ENCODE measurements around the gene CREBBP. TPM values are rescaled to one million over a fixed set of nuclear protein-coding genes. Genes with fewer than 3 reads are reported as not detected.

The CREBBP gene
- total RNA-seq, 1 donor from 2014 or later, result 35.3 TPM

DNA sequence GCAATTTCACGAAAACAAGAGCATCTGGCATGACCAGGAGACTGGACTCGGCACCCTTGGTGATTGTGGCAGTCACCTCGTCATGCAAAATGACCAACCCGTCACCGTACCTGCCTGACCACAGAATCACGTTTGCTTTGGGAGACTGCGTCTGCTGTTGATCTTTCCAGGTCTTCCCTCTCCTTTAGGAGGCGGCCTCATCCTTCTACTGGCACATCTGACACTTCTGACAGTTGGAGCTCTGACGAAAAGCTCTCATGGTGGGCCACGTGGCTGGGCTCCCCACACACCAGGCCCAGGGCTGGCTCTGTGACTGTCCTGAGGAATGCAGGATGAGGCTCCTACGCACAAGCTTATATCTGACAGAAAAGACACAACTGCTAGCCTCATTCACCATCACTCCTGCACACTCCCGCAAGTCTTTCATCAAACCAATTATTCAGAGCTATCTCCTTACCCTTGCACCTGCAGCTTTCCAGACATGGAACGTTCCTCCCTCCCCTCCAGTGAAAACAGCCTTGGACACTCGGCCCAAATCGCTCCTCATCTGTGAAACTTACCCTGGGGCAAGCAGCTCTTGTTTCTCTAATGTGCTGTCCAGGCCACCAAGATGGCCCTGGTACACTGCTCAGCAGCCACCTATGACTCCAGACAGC, 166.8 kb downstream of the CREBBP start:
- no peak for DNase-seq
- no peak for ATAC-seq (ENCODE audit: poor library complexity)
- intact Hi-C loops (cut with DNase I), result no loop called here

DNA sequence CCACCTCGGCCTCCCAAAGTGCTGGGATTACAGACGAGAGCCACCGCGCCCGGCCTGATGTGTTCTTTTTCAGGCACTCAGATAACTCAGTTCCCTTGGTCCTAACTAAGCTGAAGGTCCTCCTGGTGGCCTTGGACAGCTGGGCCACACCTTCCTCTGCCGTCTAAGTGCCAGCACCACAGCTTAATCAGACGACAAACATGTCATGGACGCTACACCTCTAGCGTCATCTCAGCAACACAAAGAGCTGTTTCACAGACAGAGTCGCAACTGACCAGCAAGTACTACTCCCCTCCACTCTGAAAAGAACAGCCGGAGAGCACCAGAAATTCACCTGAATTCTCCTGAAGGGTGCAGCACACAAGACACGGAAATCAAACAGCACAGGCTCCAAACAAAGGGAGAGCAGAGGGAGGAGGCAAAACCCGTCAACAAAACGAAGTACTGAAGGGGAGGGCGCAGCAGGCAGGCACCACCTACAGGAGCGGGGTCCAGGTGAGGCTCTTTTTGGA, 167.6 kb downstream of the CREBBP start:
- DNase-seq, result no peak
- no peak for ATAC-seq (ENCODE audit: poor library complexity)
- intact Hi-C loops (cut with DNase I), result no loop called here

DNA sequence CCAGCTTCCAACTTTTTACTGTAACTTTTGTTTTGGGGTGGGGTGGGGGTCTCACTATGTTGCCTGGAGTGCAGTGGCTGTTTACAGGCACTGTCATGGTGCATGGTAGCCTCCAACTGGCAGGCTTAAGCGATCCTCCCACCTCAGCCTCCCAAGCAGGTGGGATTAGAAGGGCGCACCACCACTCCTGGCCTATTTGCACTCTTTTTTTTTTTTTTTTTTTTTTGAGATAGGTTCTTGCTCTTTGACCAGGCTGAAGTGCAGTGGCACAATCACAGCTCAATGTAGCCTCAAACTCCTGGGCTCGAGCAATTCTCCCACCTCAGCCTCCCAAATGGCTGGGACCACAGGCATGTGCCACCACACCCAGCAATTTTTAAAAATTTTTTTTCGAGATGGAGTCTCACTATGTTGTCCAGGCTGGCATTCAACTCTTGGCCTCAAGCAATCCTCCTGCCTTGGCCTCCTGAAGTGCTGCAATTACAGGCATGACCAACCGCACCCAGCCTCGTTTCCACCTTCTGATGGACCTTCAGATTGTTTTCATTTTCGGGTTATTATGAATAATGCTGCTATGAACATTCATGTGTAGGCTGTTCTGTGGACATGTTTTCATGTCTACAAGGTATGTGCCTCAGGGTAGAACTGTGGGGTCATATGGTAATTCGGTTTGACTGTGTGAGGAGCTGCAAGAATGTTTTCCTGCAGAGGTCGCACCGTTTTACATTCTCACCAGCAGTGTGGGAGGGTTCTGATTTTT, 174.1 kb downstream of the CREBBP start:
- no peak for DNase-seq
- intact Hi-C loops (cut with DNase I), result no loop called here
- no peak for ATAC-seq (ENCODE audit: poor library complexity)

DNA sequence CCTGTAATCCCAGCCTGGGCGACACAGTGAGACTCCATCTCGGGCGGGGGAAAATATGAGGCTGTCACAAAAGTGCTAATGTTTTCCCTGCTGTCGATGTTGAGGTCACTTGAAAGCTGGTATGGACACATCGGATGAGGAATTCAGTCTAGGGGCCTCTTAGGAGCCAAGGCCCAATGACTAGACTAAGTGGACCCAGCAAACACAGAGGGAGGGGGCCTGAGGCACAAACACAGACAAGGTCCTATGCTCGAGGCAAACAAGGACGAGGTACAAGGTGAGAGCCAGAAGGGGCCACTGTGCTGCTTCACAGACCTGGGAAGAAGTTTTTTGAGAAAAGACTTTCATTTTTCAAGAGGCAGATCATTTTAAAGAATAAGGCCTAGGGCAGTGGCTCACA, 178.4 kb downstream of the CREBBP start:
- intact Hi-C loops (cut with DNase I), result no loop called here
- ATAC-seq (ENCODE audit: poor library complexity), result no peak
- no peak for DNase-seq

DNA sequence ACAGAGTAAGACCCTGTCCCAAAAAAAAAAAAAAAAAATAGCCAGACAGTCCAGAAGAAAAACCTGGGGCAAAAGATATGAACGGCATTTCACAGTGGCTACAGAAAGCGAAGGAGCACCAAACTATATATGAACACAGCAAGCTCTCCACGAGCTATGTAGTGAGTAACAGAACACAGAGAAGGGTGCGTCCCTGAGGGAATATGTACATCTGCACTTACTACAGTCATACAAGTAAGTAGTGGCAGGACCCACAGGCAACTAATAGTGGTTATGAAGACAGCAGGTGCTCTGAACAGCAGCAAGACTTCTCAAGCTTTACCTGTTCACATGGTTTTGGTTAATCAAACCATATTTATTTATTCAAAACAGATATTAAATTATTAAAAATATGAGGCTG, 179.0 kb downstream of the CREBBP start:
- no peak for DNase-seq
- no peak for ATAC-seq (ENCODE audit: poor library complexity)
- intact Hi-C loops (cut with DNase I), result no loop called here

DNA sequence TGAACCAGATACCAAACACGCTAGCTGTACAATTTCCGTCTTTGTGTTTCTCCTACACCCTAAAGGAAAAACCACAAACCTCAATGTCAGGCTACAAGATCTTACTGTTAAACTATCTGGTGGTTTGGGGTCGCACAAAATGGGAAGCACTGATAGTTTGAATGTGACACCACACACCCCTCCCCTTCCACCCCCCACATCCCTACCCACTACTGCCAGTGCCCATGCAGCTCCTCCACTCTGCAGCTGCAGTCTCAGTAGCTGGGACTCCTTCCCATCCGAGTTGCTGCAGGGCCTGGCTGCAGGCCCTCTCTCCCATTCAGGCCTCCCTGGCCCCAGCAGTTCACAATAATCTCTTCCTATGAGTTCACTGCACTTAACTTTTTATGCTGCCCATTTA, 181.6 kb downstream of the CREBBP start:
- intact Hi-C loops (cut with DNase I), result no loop called here
- no peak for DNase-seq
- ATAC-seq (ENCODE audit: poor library complexity), result no peak

DNA sequence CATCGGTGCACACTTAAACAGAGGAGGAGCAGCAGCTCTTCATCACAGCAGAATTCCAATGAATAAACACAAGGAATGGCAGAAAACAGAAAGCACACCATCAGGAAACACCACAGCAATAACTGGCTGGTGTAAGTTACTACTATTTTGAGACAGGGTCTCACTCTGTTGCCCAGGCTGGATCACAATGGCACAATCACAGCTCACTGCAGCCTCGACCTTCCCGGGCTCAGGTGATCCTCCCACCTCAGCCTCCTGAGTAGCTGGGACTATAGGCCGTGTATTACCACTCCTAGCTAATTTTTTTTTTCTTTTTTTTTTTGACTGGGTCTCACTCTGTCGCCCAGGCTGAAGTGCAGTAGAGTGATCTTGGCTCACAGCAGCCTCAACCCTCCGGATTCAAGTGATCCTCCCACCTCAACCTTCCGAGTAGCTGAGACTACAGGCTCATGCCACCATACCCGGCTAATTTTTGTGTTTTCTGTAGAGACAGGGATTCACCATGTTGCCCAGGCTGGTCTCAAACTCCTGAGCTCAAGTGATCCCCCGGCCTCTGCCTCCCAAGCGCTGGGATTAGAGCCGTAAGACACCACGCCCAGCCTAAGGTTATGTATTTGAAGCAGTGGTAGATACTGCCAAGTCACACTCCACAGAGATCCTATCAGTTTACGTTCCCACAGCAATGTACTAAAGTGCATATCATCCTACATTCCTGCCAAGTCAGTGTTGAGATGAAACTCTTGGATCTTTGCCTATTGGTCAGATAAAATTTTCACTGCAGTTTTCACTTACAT, 183.9 kb downstream of the CREBBP start:
- peak; percentile 75 for ATAC-seq (ENCODE audit: poor library complexity)
- intact Hi-C loops (cut with DNase I), result no loop called here
- no peak for DNase-seq

DNA sequence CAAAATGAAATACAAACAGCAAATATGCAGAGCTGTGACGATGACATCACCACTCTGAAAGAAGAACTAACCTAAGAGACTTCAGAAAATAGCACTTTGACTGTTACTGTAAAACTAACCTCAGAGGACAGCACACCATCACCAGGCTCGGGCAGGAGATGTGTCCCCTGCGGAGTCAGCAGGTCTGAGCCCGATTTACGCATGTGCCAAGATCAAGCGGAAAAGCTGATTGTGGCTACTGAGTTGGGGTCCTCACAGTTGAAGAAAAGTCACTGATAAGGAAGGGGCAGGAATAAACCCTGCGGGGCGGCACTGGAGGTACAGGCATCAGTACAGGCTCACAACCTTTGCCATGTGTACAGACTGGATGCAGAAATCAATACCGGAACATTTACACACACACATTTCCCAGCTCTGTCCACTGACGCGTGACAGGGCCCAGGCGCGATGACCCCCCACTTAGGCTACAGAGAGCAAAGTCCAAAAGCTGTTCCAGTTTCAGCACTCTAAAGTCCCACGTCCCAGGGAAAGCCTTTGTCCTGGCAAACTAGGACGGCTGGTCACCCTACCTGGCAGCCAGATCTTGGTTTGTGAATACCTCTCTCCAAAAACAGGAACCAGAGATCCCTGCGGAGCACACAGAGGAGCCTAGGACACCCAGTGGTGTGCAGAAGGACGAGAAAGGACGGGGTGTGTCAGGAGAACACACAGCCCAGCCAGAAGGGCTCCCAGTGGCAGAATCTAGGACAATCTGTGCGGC, 184.7 kb downstream of the CREBBP start:
- ATAC-seq (ENCODE audit: poor library complexity) (peak; percentile 61), DNase-seq (no peak)
- intact Hi-C loops (cut with DNase I), result no loop called here

DNA sequence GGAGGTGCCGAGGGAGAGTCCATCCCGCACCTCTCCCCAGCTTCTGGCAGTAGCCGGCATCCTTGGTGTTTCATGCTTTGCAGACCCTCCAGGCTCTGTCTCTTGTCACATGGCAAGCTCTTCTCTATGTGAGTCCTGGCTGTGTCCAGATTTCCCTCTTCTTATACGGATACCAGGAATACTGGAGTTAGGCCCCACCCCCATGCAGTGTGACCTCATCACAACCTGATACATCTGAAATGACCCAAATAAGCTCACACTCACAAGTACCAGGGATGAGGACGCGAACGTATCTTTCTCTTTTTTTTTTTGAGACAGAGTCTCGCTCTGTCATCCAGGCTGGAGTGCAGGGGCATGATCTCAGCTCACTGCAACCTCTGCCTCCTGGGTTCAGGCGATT, 186.5 kb downstream of the CREBBP start:
- ATAC-seq (ENCODE audit: poor library complexity) (no peak), DNase-seq (no peak)
- intact Hi-C loops (cut with DNase I), result loop anchor here (5.0 kb wide), 1 partner anchor 183 kb away; no protein-coding TSS in a partner anchor

DNA sequence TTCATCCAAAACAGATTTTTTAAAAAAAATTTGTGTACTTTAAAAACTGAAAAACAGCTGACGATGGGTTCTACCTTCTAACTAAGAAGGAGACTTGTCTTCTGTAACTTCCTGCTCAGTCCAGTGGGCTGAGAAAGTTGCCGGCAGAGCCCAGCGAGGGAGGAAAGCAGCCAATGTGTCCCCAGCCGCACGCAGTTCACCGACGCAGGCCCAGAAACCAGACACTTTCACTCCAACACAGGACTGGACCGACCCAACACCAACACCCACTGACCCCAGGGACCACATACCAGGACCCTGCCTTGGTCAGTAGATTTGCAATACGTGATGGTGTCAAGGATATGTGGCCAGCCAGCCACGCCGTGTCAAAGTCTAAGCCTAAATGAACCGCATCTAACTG, 188.8 kb downstream of the CREBBP start:
- intact Hi-C loops (cut with DNase I), result loop anchor here (5.0 kb wide), 1 partner anchor 186 kb away; no protein-coding TSS in a partner anchor
- DNase-seq (no peak), ATAC-seq (ENCODE audit: poor library complexity) (no peak)

DNA sequence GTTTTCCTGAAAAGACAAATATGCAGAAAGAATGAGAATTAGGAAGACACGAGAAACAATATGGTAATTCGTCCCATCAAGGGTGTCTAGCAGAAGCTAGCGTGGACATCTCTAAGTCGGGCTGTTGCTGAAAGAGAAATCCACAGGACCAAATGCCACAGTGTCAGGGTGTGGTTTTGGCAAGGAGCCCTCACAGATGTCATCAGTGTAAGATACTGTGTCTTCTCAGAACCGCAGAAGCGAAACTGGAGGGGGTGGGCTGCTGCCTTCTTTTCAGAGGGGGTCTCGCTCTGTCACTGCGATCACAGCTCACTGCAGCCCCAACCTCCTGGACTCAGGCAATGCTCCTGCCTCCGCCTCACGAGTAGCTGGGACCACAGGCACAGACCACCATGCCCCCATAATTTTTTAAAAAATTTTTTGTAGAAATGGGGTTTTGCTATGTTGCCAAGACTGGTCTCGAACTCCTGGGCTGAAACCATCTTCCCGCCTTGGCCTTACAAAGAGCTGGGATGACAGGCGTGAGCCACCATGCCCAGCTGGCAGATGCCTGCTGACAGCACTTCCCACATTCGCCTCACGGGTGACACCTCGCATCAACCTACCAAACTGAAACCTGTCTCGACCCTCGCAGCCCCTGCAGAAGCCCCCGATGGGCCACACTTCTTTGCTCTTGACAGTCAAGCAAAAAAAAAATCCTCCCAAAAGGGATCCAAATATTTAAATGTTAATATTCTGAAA, 189.4 kb downstream of the CREBBP start:
- DNase-seq (no peak), ATAC-seq (ENCODE audit: poor library complexity) (peak; percentile 41)
- intact Hi-C loops (cut with DNase I), result loop anchor here (5.0 kb wide), 1 partner anchor 186 kb away; no protein-coding TSS in a partner anchor

DNA sequence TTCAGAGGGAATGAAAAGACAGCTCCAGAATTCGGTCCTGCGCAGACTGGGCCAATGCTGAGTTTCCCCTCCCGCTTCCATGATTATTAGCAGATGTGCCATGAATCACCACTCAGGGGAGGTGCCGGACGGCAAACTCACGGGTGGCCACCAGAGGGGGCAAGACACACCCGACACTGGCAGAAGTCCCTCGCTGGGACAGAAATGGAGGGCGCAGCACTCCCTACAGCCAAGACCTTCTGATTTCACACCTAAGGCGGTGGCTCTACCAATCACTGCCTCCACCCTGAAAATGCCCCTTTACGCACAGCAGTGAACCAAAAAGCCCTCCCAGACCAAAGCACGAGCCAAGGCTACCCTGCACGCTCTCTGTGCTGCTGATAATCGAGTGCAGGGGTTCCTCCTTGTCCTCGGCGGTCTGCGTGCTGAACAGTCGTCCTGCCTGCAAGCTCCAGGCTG, 190.0 kb downstream of the CREBBP start:
- peak; percentile 94 for DNase-seq
- ATAC-seq (ENCODE audit: poor library complexity), result peak; percentile 96
- intact Hi-C loops (cut with DNase I), result loop anchor here (5.0 kb wide), 1 partner anchor 187 kb away; no protein-coding TSS in a partner anchor

DNA sequence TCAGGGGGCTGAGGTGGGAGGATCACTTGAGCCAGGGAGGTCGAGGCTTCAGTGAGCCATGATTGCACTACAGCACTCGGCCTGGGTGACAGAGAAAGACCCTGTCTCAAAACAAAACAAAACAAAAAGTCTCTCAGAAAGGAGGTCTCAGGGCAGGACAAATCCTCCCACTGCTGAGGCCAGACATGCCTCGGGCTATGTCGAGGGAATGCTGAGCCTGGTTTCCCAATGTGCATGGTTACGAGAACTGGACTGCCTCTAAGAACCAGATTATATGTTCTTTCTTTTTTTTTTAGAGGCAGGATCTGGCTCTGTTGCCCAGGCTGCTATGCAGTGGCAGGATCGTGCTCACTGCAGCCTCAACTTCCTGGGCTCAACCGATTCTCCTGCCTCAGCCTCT, 190.8 kb downstream of the CREBBP start:
- no peak for DNase-seq

DNA sequence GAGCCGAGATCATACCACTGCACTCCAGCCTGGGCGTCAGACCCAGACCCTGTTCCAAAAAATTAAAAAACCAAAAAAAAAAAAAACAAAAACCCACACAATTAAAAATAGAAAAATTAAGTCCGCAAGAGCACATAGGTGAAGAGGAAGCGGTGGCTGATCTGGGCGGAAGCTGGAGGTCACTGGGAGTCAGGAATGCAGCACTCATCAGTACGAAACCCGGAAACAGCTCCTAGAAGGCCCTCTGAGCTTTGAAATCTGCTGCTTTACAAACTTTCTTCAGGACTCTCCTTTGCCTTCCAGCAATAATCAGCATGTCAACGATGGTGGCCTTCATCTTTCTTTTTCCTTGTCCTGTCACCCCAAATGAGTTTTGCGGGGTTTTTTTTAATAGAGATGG, 192.7 kb downstream of the CREBBP start:
- ATAC-seq (ENCODE audit: poor library complexity), result no peak
- DNase-seq, result no peak
- intact Hi-C loops (cut with DNase I), result no loop called here

More for the DNA sequence above, 190.8 kb downstream of the CREBBP start:
- intact Hi-C loops (cut with DNase I), result loop anchor here (5.0 kb wide), 1 partner anchor 188 kb away; no protein-coding TSS in a partner anchor
- no peak for ATAC-seq (ENCODE audit: poor library complexity)

DNA sequence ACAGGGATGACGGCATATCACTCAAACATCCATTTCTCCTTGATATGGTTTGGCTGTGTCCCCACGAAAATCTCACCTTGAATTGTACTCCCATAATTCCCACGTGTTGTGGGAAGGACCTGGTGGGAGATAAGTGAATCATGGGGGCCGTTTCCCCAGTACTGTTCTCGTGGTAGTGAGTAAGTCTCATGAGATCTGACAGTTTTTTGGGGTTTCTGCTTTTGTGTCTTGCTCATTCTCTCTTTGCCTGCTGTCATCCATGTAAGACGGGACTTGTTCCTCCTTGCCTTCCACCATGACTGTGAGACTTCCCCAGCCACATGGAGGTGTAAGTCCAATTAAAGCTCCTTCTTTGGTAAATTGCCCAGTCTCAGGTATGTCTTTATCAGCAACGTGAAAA, 193.5 kb downstream of the CREBBP start:
- ATAC-seq (ENCODE audit: poor library complexity), result no peak
- DNase-seq, result no peak
- intact Hi-C loops (cut with DNase I), result no loop called here

DNA sequence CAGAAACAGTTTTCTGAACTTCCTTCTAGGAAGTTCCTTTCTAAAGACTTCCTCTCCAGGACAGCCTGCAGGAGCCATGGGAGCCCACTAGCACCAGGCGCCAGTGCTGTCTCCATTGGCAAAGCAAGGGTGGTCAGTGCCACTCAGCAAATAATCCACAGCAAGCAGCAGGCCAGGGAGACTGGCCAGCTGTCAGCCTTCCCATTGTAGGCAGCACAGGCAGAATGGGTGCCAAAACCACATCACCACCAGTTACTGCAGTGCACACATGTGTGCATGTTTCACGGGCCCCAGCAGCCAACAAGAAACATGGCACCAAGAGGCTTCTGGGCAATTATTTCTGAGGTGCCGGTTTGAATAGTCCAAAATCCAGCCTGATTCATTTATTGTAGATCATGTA, 199.3 kb downstream of the CREBBP start:
- DNase-seq (peak; percentile 63), ATAC-seq (ENCODE audit: poor library complexity) (peak; percentile 82)
- intact Hi-C loops (cut with DNase I), result no loop called here

DNA sequence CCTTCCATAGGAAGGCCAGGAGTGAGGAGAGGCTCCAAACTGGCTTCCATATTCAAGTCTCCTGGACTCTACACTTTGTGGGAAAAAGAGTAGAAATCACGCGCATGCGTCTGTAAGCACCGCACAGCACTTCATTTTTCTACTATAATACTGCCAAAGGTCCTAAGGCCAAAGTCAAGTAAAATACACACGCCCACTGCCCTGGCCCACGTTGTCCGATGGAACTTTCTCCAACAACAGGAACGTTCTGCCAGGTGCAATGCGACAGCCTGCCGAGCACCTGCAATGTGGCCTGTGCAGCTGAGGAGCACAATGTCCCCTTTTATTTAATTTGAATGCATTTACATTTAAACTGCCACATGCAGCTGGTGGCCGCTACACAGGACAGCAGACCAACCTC, 202.5 kb downstream of the CREBBP start:
- intact Hi-C loops (cut with DNase I), result no loop called here
- DNase-seq (no peak), ATAC-seq (ENCODE audit: poor library complexity) (no peak)
